CD14-positive monocyte (primary cell): ENCODE measurements around the gene PEG3. TPM values are rescaled to one million over a fixed set of nuclear protein-coding genes. Genes with fewer than 3 reads are reported as not detected.

Experiments
- DNase-seq, 3 donors: peaks; one replicate each; pipeline ENCODE4 v3.0.0-alpha.2; 2011 to 2022
- H2AFZ ChIP-seq: 2 replicates; pipeline ENCODE4 v1.6.0; 2012; ENCODE audit warnings: mild to moderate bottlenecking, low read depth, low read length, inconsistent platforms; ENCODE audit not compliant: insufficient read depth, poor library complexity, severe bottlenecking
- H3K27ac ChIP-seq, 2 donors: 1 replicate in 1 of 2; 2 replicates in 1 of 2; pipeline ENCODE4 v1.5.1; 2012 to 2013; ENCODE audit warnings: low read length in 2 of 2, control low read depth in 1 of 2, inconsistent platforms in 1 of 2, low read depth in 1 of 2, mild to moderate bottlenecking in 1 of 2
- H3K27me3 ChIP-seq, 2 donors: one replicate each; pipeline versions ENCODE4 v1.6.0 to v1.6.1; 2011 to 2013; ENCODE audit warnings: low read length in 2 of 2; ENCODE audit not compliant: control insufficient read depth in 2 of 2, insufficient read depth in 2 of 2
- H3K36me3 ChIP-seq, 2 donors: replicated peaks in 1 of 2; 1 replicate in 1 of 2; 2 replicates in 1 of 2; pipeline versions ENCODE4 v1.5.1 to v1.6.1; 2012 to 2013; ENCODE audit warnings: low read length in 2 of 2, control low read depth in 1 of 2, inconsistent platforms in 1 of 2, mild to moderate bottlenecking in 1 of 2; ENCODE audit not compliant: insufficient read depth in 2 of 2, control insufficient read depth in 1 of 2
- H3K4me1 ChIP-seq, 2 donors: 1 replicate in 1 of 2; 2 replicates in 1 of 2; pipeline versions ENCODE4 v1.5.1 to v1.6.1; 2012 to 2013; ENCODE audit warnings: low read length in 2 of 2, control low read depth in 1 of 2, inconsistent platforms in 1 of 2, mild to moderate bottlenecking in 1 of 2, moderate library complexity in 1 of 2; ENCODE audit not compliant: insufficient read depth in 2 of 2, control insufficient read depth in 1 of 2
- H3K4me2 ChIP-seq: replicated peaks from 2 replicates; pipeline ENCODE3; 2012; ENCODE audit warnings: low read length, moderate library complexity, mild to moderate bottlenecking; ENCODE audit not compliant: poor library complexity, severe bottlenecking; ENCODE audit errors: extremely low read depth
- H3K4me3 ChIP-seq, 3 experiments: fragments of 200-600 bp in 1 of 3; sonication (generic) in 1 of 3; replicated peaks in 1 of 3; 1 replicate in 2 of 3; 2 replicates in 1 of 3; pipeline ENCODE4 v1.5.1; 2011 to 2013; ENCODE audit warnings: low read length in 3 of 3, mild to moderate bottlenecking in 3 of 3, control low read depth in 2 of 3, low read depth in 2 of 3, inconsistent platforms in 1 of 3, moderate library complexity in 1 of 3
- H3K79me2 ChIP-seq: 2 replicates; pipeline ENCODE4 v1.6.0; 2012; ENCODE audit warnings: mild to moderate bottlenecking, control low read depth, inconsistent platforms, low read length, moderate library complexity; ENCODE audit not compliant: insufficient read depth
- H3K9ac ChIP-seq: 2 replicates; pipeline ENCODE4 v1.6.0; 2017; ENCODE audit warnings: low read length, mild to moderate bottlenecking; ENCODE audit not compliant: insufficient read depth, poor library complexity, severe bottlenecking
- H3K9me3 ChIP-seq, 2 donors: replicated peaks in 1 of 2; 1 replicate in 1 of 2; 2 replicates in 1 of 2; pipeline versions ENCODE4 v1.5.1 to v1.6.1; 2012 to 2013; ENCODE audit warnings: low read length in 2 of 2, control low read depth in 1 of 2; ENCODE audit not compliant: control insufficient read depth in 1 of 2, insufficient read depth in 1 of 2
- H4K20me1 ChIP-seq: 2 replicates; pipeline ENCODE4 v1.6.0; 2012; ENCODE audit warnings: mild to moderate bottlenecking, low read length, control low read depth, moderate library complexity; ENCODE audit not compliant: insufficient read depth
- H3K27ac Mint-ChIP-seq, 7 donors: one replicate each; pipeline ENCODE4 v1.8.0; 2020; ENCODE audit warnings: mild to moderate bottlenecking in 7 of 7, mixed read lengths in 7 of 7, moderate library complexity in 6 of 7, inconsistent platforms in 2 of 7
- H3K27me3 Mint-ChIP-seq, 3 donors: one replicate each; pipeline ENCODE4 v1.8.0; 2021 to 2022; ENCODE audit warnings: low read depth in 3 of 3, mild to moderate bottlenecking in 3 of 3, mixed read lengths in 3 of 3, moderate library complexity in 3 of 3, inconsistent platforms in 1 of 3
- H3K36me3 Mint-ChIP-seq, 2 donors: one replicate each; pipeline ENCODE4 v1.8.0; 2020; ENCODE audit warnings: mixed read lengths in 2 of 2, inconsistent platforms in 1 of 2, mild to moderate bottlenecking in 1 of 2
- H3K4me1 Mint-ChIP-seq: one replicate; pipeline ENCODE4 v1.8.0; 2020; ENCODE audit warnings: mild to moderate bottlenecking, mixed read lengths
- H3K4me3 Mint-ChIP-seq, 2 donors: one replicate each; pipeline ENCODE4 v1.8.0; 2020; ENCODE audit warnings: mild to moderate bottlenecking in 2 of 2, mixed read lengths in 2 of 2, moderate library complexity in 1 of 2
- H3K9me3 Mint-ChIP-seq, 7 donors: one replicate each; pipeline ENCODE4 v1.8.0; 2020 to 2022; ENCODE audit warnings: mixed read lengths in 7 of 7, mild to moderate bottlenecking in 6 of 7, moderate library complexity in 6 of 7, inconsistent platforms in 2 of 7
- CTCF ChIP-seq: fragments of 200-600 bp; IDR thresholded peaks from one replicate; pipeline ENCODE4 v1.8.0; 2022; ENCODE audit warnings: antibody characterized with exemption, mild to moderate bottlenecking
- WGBS: methylation state at CpG from one replicate; pipeline ENCODE4 v1.1.5; 2013; ENCODE audit warnings: missing lambda C conversion rate; ENCODE audit not compliant: insufficient coverage; 5-methylcytosine and 5-hydroxymethylcytosine counted together
- intact Hi-C, 2 donors: fragments of 100-400 bp; cut with micrococcal nuclease; formaldehyde crosslinking; loops; one replicate each; pipeline versions ENCODE4 v1.15.0 to v1.15.1; 2023
- polyA plus RNA-seq, 3 donors: library from polyadenylated mRNA; depleted of rRNA in 1 of 3; unstranded in 2 of 3; stranded (reverse) in 1 of 3; fragments of 300-500 nt in 2 of 3; fragments of >200 nt in 1 of 3; fragmentation: Illumina TruSeq in 2 of 3; gene quantifications; 1 replicate in 2 of 3; 2 replicates in 1 of 3; pipeline ENCODE4 v1.2.3, GENCODE V29; 2012 to 2021

The PEG3 gene
- polyA plus RNA-seq, 3 donors, result 0.05 to 0.07 TPM; not detected in 1

- no peaks in the 10 kb centered on the region for H3K79me2 ChIP-seq
- intact Hi-C loops, result no loop called here
- no peaks in the 10 kb centered on the region for H3K27me3 ChIP-seq
- H3K9me3 ChIP-seq, result peaks cover 55 to 82% of the 10 kb centered on the region in 2 donors
- H3K36me3 Mint-ChIP-seq, result no peaks in the 10 kb centered on the region
- no peak overlapping the region for H2AFZ ChIP-seq
- DNase-seq, result no peak
- H3K4me1 ChIP-seq, result no peaks in the 10 kb centered on the region
- H3K4me3 Mint-ChIP-seq, result no peak overlapping the region
- H3K4me1 Mint-ChIP-seq, result no peaks in the 10 kb centered on the region
- no peak overlapping the region for H3K27ac Mint-ChIP-seq
- no peaks in the 10 kb centered on the region for H4K20me1 ChIP-seq
- WGBS, result 86% methylated on average over 5 of the region's 6 CpGs
- no peak for TF ChIP-seq CTCF
- peaks cover 15 to 68% (median 42%) of the 10 kb centered on the region in 7 donors for H3K9me3 Mint-ChIP-seq
- H3K4me3 ChIP-seq, result no peak overlapping the region
- H3K36me3 ChIP-seq, result no peaks in the 10 kb centered on the region
- peaks cover 0 to 3% (median 0%) of the 10 kb centered on the region in 3 donors for H3K27me3 Mint-ChIP-seq
- no peak overlapping the region for H3K27ac ChIP-seq
- H3K9ac ChIP-seq, result no peak overlapping the region
- H3K4me2 ChIP-seq, result no peak overlapping the region
These were observed 16.6 kb downstream of the PEG3 start for GRCh38 chr19:56823956-56824355.

DNA sequence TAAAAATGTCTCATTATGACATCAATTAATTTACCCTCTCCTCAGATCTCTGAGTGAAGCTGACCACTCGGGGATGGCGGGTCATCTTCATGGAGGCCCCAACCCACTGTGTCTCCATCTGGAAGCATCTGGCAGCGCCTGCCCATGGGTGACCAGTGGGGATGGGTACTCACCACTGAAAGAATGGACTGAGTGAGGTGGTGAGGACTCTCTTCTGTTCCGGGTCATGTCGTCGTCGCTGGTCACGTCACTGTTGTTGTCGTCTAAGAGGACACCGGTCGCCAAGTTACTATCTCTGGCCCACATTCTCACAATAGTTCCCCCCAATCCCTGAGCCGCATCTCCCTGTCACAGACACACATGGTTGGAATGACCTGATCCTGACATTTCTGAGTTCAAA lies 17.1 kb downstream of the PEG3 start:
- Histone ChIP-seq H3K79me2 (no peaks in the 10 kb centered on the region), H3K4me1 (no peaks in the 10 kb centered on the region), H3K36me3 (no peaks in the 10 kb centered on the region), H3K9ac (no peak overlapping the region), H2AFZ (no peak overlapping the region), H3K27me3 (no peaks in the 10 kb centered on the region), H3K27ac (no peak overlapping the region), H4K20me1 (no peaks in the 10 kb centered on the region), H3K4me3 (no peak overlapping the region), H3K9me3 (peaks cover 60 to 88% of the 10 kb centered on the region in 2 donors), H3K4me2 (no peak overlapping the region)
- TF ChIP-seq CTCF, result no peak
- intact Hi-C loops, result no loop called here
- no peak overlapping the region for H3K4me3 Mint-ChIP-seq
- H3K36me3 Mint-ChIP-seq, result no peaks in the 10 kb centered on the region
- no peak for DNase-seq
- peaks cover 0 to 3% (median 0%) of the 10 kb centered on the region in 3 donors for H3K27me3 Mint-ChIP-seq
- no peaks in the 10 kb centered on the region for H3K4me1 Mint-ChIP-seq
- 94% methylated on average over 6 of the region's 12 CpGs for WGBS
- H3K27ac Mint-ChIP-seq, result no peak overlapping the region
- peaks cover 15 to 69% (median 42%) of the 10 kb centered on the region in 7 donors for H3K9me3 Mint-ChIP-seq
